ENCODE results near the gene IGLON5.

Gene IGLON5

DNA sequence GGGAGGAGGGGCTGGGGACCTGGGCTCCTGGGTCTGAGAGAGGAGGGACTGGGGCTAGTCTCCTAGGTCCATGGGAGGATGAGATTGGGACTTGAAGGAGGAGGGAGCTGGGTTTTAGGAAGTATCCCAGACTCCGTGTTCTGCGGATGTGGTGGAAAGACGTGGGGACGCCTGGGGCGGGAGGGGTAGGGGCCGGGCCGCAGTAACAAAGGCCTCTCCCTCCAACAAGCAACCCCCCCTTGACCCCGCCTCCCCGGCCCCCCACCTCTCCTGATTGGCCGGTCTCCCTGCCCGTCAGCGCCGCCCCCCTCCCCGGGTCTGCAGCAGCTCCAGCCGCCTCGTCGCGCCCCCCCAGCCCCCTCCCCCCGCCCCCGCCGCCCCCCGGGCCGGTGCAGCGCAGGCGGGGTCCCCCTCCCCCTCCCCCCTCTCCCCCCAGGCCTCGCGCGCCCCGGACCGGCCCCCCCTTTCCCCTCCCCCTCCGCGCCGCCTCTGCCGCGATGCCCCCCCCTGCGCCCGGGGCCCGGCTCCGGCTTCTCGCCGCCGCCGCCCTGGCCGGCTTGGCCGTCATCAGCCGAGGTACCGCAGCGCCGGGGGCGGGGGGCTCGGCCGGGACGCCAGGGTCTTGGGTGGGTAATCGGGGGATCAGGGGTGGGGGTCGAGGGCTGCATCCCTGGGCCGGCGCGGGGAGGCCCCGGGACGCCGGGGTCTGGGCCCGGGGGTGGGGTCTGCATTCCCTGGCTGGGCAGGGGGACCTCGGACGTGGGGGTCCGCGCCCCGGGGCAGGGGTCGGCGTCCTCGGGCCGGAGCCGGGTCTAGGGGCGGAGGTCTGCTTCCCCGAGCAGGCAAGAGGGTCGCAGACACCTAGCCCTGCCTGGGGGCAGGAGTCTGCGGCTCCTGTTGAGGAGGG, at the start of gene IGLON5:
IGLON5 (plus strand) TSS at position 294 of the 907 bp plus-strand sequence; CDS start at position 498, 204 bp downstream.
- peaks cover 9% of the 10 kb centered on the region; the same call in 1 of the 2 replicates for H3K4me1 ChIP-seq (ENCODE audit: insufficient read depth, low read length)

DNA sequence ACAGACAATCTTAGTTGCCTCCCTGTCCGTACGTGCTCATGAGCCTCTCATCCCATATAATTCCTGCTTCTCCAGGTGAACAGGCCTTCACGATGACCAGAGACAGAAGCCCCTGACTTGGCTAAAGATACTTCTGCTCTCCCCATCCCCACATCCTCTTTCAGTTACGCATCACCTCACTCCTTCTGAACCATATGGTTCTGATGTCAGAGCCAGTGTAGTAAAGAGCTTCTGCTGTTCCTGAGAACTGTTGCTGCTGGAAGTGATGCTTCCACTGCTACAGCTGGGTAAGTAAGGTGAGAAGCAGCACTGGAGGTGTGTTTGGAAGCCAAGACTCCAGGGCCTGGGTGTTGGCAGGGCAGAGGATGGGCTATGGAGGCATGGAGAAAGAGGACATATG, 47.6 kb upstream of the IGLON5 start:
- Histone ChIP-seq H3K9me3 (ENCODE audit: insufficient read depth, low read depth, low read length) (no peaks in the 10 kb centered on the region), H3K4me3 (ENCODE audit: low read length) (no peak overlapping the region), H3K9ac (ENCODE audit: low read depth, low read length) (no peak overlapping the region), H3K27ac (ENCODE audit: low read length) (no peak overlapping the region), H3K4me1 (ENCODE audit: insufficient read depth, low read length) (no peaks in the 10 kb centered on the region; the same call in 1 of the 2 replicates), H3K27me3 (ENCODE audit: insufficient read depth, low read length) (no peaks in the 10 kb centered on the region), H3K36me3 (ENCODE audit: insufficient read depth, low read depth, low read length) (no peaks in the 10 kb centered on the region)

More for the DNA sequence above, at the start of gene IGLON5:
- Histone ChIP-seq H3K9ac (ENCODE audit: low read depth, low read length) (peak within 1 kb of the TSS; percentile 45; the same call in 1 of the 2 replicates), H3K4me3 (ENCODE audit: low read length) (peak within 1 kb of the TSS; percentile 69), H3K36me3 (ENCODE audit: insufficient read depth, low read depth, low read length) (no peaks in the 10 kb centered on the region), H3K27me3 (ENCODE audit: insufficient read depth, low read length) (peaks cover 9% of the 10 kb centered on the region; the same call in 1 of the 2 replicates), H3K27ac (ENCODE audit: low read length) (no peak within 1 kb of the TSS), H3K9me3 (ENCODE audit: insufficient read depth, low read depth, low read length) (peaks cover 5% of the 10 kb centered on the region; the same call in 1 of the 2 replicates)

DNA sequence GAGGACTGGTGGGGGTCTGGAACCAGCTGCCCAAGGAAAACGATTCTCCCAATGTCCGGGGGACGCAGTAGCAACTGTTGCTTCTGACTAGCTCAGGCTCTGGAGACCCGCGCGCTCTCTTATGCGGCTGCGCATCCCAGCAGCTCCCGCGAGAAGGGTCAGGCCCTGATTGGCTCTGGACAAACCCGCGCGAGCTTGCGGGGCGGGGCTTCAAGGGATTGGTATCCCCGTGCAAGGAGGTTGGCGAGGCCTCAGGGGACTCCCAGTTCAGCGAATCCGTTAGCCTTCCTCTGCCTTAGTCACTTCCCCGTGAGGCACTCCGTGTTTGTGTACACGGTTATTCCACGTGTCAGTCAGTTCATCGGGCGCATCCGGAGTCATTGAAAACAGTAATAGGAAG, 40.4 kb upstream of the IGLON5 start:
- Histone ChIP-seq H3K9me3 (ENCODE audit: insufficient read depth, low read depth, low read length) (no peaks in the 10 kb centered on the region), H3K9ac (ENCODE audit: low read depth, low read length) (no peak overlapping the region), H3K27me3 (ENCODE audit: insufficient read depth, low read length) (no peaks in the 10 kb centered on the region), H3K36me3 (ENCODE audit: insufficient read depth, low read depth, low read length) (no peaks in the 10 kb centered on the region), H3K4me1 (ENCODE audit: insufficient read depth, low read length) (no peaks in the 10 kb centered on the region; the same call in 1 of the 2 replicates), H3K27ac (ENCODE audit: low read length) (no peak overlapping the region), H3K4me3 (ENCODE audit: low read length) (no peak overlapping the region)

DNA sequence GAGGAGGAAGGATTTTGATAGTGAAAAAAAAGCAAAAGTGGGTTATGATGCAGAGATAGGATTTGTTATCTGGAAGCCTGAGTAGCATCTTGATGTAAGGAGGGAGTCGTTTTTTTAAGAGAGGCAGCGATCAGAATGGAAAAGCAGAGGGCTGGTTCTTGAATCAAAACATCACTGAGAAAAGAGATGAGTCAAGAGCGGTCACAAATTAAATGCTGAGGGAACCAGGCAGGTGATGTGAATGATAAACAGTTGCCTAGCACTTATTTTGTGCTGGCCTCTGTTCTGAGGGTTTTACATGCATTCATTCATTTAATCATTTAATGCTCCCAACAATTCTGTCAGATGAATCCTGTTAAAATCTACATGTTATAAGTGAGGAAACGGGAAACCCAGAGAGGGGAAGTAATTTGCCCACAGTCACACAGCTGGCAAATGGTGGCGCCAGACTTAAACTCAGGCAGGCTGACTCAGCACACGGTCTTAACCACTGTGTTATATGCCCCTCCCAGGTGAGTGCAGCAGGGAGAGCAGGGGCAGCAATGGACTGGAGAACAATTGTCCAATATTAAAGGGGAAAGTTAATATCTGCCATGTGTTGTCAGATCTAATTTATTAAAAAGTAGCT, 39.1 kb upstream of the IGLON5 start:
- H3K4me1 ChIP-seq (ENCODE audit: insufficient read depth, low read length) = no peaks in the 10 kb centered on the region; the same call in 1 of the 2 replicates
- no peak overlapping the region for H3K4me3 ChIP-seq (ENCODE audit: low read length)
- H3K36me3 ChIP-seq (ENCODE audit: insufficient read depth, low read depth, low read length) = no peaks in the 10 kb centered on the region
- H3K27me3 ChIP-seq (ENCODE audit: insufficient read depth, low read length) = no peaks in the 10 kb centered on the region
- H3K27ac ChIP-seq (ENCODE audit: low read length) = no peak overlapping the region
- no peaks in the 10 kb centered on the region for H3K9me3 ChIP-seq (ENCODE audit: insufficient read depth, low read depth, low read length)
- H3K9ac ChIP-seq (ENCODE audit: low read depth, low read length) = no peak overlapping the region

DNA sequence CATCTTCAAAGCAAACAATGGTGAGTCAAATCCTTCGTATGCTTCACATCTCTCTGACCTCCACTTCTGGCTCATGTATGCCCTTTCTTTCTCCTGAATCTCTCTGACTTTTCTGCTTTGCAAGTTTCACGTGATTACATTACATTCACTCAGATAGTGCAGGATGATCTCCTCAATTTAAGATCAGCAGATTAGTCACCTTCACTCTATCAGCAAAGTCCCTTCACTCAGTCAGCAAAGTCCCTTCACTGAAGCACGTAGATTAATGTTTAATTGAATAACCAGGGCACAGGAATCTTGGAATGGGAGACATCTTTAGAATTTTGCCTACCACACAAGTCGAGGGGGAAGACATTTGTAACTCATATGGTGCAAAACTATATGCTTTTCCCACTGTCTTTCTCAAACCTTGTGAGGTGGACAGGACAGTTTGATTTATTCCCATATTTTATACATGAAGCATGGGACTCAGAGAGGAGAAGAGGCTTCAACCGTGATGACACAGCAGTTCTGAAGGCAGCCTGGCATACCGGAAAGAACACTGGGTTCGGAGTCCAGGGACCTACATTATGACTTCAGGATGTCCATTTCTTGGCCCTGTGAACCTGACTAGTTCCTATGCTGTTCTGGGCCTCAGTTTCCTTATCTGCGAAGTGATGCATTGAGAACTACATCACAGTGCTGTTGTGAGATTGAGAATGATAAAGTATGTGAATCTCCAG, 37.2 kb upstream of the IGLON5 start:
- H3K9ac ChIP-seq (ENCODE audit: low read depth, low read length) = no peak overlapping the region
- no peak overlapping the region for H3K4me3 ChIP-seq (ENCODE audit: low read length)
- H3K27me3 ChIP-seq (ENCODE audit: insufficient read depth, low read length) = no peaks in the 10 kb centered on the region
- H3K4me1 ChIP-seq (ENCODE audit: insufficient read depth, low read length) = no peaks in the 10 kb centered on the region
- no peak overlapping the region for H3K27ac ChIP-seq (ENCODE audit: low read length)
- H3K9me3 ChIP-seq (ENCODE audit: insufficient read depth, low read depth, low read length) = no peaks in the 10 kb centered on the region
- no peaks in the 10 kb centered on the region for H3K36me3 ChIP-seq (ENCODE audit: insufficient read depth, low read depth, low read length)

DNA sequence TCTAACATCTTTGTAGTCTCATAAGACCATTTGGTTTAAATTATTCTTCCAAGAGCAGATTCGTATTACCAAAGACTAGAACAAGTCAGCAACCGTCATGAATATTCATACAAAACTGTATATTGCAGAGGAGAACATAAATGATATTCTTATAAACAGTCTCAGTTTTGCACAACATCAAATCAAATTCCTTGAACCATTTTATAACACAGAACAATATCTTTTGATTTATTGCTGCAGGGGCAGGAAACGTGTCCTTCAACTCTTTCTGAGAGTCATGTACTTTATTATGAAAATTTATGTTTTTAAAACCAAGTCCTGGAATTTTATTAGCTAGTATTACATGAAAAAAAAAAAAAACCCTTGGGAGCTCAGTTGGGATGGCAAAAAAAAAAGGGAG, 34.3 kb upstream of the IGLON5 start:
- H3K27me3 ChIP-seq (ENCODE audit: insufficient read depth, low read length) = no peaks in the 10 kb centered on the region
- H3K36me3 ChIP-seq (ENCODE audit: insufficient read depth, low read depth, low read length) = no peaks in the 10 kb centered on the region
- no peak overlapping the region for H3K27ac ChIP-seq (ENCODE audit: low read length)
- no peak overlapping the region for H3K9ac ChIP-seq (ENCODE audit: low read depth, low read length)
- no peak overlapping the region for H3K4me3 ChIP-seq (ENCODE audit: low read length)
- H3K9me3 ChIP-seq (ENCODE audit: insufficient read depth, low read depth, low read length) = 0 out of 2 replicates have a peak, but pooled peaks cover 6% of the 10 kb centered on the region
- H3K4me1 ChIP-seq (ENCODE audit: insufficient read depth, low read length) = no peaks in the 10 kb centered on the region

DNA sequence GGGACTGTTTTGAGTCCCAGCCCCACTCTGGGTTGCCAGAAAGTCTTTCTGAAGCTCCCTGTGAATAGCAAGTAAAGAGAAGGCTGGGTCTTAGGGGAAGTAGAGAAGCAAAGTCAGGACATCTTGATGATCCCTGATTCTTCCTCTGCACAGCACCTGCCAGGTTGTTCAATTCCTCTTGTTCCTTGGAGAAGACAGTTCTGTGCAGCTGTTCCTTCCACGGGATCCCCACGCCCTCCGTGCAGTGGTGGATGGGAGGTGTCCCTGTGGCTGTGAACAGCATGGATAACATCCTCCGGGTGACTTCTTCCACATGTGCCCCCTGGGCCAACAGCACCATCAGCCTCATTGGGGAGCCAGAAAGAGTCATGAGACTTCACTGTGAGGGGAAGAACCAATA, 29.1 kb upstream of the IGLON5 start:
- Histone ChIP-seq H3K36me3 (ENCODE audit: insufficient read depth, low read depth, low read length) (no peaks in the 10 kb centered on the region), H3K27ac (ENCODE audit: low read length) (no peak overlapping the region), H3K9me3 (ENCODE audit: insufficient read depth, low read depth, low read length) (0 out of 2 replicates have a peak, but pooled peaks cover 6% of the 10 kb centered on the region), H3K9ac (ENCODE audit: low read depth, low read length) (no peak overlapping the region), H3K4me3 (ENCODE audit: low read length) (no peak overlapping the region), H3K27me3 (ENCODE audit: insufficient read depth, low read length) (no peaks in the 10 kb centered on the region), H3K4me1 (ENCODE audit: insufficient read depth, low read length) (no peaks in the 10 kb centered on the region)

DNA sequence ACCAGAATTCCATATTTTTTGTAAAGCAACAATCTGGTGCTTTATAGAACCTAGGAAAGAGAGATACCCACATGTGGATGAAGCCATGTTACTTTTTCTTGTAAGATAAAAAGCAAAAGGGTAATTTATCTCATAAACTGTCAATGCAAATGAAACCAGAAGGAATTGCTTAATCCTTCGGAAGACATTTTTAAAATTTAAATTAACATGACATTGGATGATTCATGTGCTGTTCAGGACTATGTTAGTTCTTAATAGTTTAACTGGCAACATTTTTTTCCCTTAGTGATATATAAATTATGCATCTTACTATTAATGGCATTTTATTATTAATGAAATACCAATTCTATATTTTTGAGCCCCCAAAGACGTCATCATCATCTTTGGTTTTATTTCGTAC, 25.8 kb upstream of the IGLON5 start:
- Histone ChIP-seq H3K27me3 (ENCODE audit: insufficient read depth, low read length) (no peaks in the 10 kb centered on the region; the same call in 1 of the 2 replicates), H3K9me3 (ENCODE audit: insufficient read depth, low read depth, low read length) (0 out of 2 replicates have a peak, but pooled peaks cover 6% of the 10 kb centered on the region), H3K27ac (ENCODE audit: low read length) (no peak overlapping the region), H3K4me1 (ENCODE audit: insufficient read depth, low read length) (no peaks in the 10 kb centered on the region), H3K9ac (ENCODE audit: low read depth, low read length) (no peak overlapping the region), H3K4me3 (ENCODE audit: low read length) (no peak overlapping the region), H3K36me3 (ENCODE audit: insufficient read depth, low read depth, low read length) (no peaks in the 10 kb centered on the region)

DNA sequence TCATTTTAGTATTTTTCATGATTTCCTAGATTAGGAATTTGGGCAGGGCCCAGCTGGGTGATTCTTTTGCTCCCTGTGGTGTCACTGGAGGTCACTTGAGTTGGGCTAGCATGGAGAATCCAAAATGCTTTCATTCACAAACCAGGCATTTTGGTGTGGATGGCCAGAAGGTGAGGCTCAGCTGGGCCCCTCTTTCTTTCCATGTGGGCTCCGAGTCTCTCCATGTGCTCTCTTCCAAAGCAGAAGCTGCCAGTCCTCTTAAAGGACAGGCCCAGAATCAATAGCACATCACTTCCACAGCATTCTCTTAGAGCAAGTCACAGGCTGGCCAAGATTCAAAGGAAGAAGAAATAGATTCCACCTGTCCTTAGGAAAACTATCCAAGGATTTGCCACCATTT, 21.8 kb upstream of the IGLON5 start:
- Histone ChIP-seq H3K36me3 (ENCODE audit: insufficient read depth, low read depth, low read length) (no peaks in the 10 kb centered on the region), H3K9ac (ENCODE audit: low read depth, low read length) (no peak overlapping the region), H3K4me1 (ENCODE audit: insufficient read depth, low read length) (peaks cover 23% of the 10 kb centered on the region), H3K27ac (ENCODE audit: low read length) (no peak overlapping the region), H3K9me3 (ENCODE audit: insufficient read depth, low read depth, low read length) (no peaks in the 10 kb centered on the region), H3K4me3 (ENCODE audit: low read length) (no peak overlapping the region), H3K27me3 (ENCODE audit: insufficient read depth, low read length) (no peaks in the 10 kb centered on the region; the same call in 1 of the 2 replicates)

DNA sequence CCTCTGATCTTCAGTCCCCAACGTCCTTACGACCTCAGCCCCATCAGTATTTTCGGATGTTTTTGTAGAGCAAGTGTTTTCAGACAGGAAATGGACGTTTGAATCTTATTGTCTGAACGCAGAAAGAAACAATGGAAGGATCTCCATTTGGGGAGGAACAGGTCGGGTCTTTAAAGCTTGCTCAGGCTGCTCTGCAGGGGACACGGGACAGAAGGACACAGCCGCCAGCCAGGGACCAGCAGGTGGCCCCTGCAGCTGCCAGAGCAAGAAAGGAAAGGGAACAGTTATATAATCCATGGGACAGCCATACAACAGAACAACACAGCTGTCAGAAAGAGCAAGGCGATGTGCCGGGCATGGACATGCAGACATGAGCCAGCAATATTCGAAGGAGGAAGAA, 18.5 kb upstream of the IGLON5 start:
- Histone ChIP-seq H3K4me3 (ENCODE audit: low read length) (peak overlapping the region; percentile 42), H3K27me3 (ENCODE audit: insufficient read depth, low read length) (no peaks in the 10 kb centered on the region; the same call in 1 of the 2 replicates), H3K36me3 (ENCODE audit: insufficient read depth, low read depth, low read length) (no peaks in the 10 kb centered on the region), H3K4me1 (ENCODE audit: insufficient read depth, low read length) (peaks cover 38% of the 10 kb centered on the region), H3K27ac (ENCODE audit: low read length) (no peak overlapping the region), H3K9ac (ENCODE audit: low read depth, low read length) (peak overlapping the region; percentile 21; the same call in 1 of the 2 replicates), H3K9me3 (ENCODE audit: insufficient read depth, low read depth, low read length) (no peaks in the 10 kb centered on the region)

DNA sequence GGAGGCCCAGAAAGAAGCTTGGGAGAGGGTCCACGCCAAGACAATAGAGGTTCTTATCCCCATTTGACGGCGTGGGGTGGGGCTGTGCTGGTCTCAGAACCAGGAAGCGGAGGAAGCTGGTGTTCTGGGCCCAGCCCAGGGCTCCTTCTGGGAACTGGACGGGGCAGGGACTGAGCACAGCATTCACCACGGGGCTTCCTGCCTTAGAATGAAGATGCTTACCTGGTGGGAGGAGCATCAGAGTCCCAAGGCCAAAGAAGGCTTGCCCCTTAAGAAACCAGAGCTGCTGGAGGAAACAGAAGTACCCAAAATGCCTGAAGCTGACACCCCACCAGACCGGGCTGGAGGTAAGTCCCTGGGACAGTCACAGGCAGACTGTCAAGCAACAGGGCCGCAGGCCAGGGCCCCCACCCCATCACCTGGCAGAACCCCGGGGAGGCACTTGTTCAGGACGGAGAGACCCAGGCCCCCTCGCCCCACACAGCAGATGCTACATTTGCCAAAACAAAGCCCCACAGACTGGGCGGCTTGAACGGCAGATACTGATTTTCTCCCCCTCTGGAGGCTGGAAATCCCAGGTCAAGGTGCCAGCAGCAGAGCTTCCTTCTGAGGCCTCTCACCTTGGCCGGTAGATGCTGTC, 17.8 kb upstream of the IGLON5 start:
- Histone ChIP-seq H3K27ac (ENCODE audit: low read length) (no peak overlapping the region), H3K4me1 (ENCODE audit: insufficient read depth, low read length) (peaks cover 38% of the 10 kb centered on the region), H3K27me3 (ENCODE audit: insufficient read depth, low read length) (no peaks in the 10 kb centered on the region), H3K4me3 (ENCODE audit: low read length) (peak overlapping the region; percentile 42; the same call in 1 of the 2 replicates), H3K9me3 (ENCODE audit: insufficient read depth, low read depth, low read length) (no peaks in the 10 kb centered on the region), H3K9ac (ENCODE audit: low read depth, low read length) (peak overlapping the region; percentile 35; the same call in 1 of the 2 replicates), H3K36me3 (ENCODE audit: insufficient read depth, low read depth, low read length) (no peaks in the 10 kb centered on the region)
